Lower lobe of right lung (tissue), 2 donors: ENCODE measurements around the gene SMYD3. TPM values are rescaled to one million over a fixed set of nuclear protein-coding genes. Genes with fewer than 3 reads are reported as not detected.

ENCODE experiments used
- ATAC-seq, 2 donors: fragments of 200-7000 bp; cut with Tn5 transposase; one replicate each; pipeline ENCODE4 v1.9.1; 2020 to 2022; ENCODE audit warnings: mild to moderate bottlenecking in 2 of 2, moderate library complexity in 2 of 2
- DNase-seq: peaks from one replicate; pipeline ENCODE4 v3.0.0-alpha.2; 2020
- H3K27ac ChIP-seq: fragments of 200-600 bp; one replicate; pipeline ENCODE4 v1.8.0; 2022
- H3K27me3 ChIP-seq: fragments of 200-600 bp; one replicate; pipeline ENCODE4 v1.8.0; 2022; ENCODE audit warnings: low read depth
- H3K36me3 ChIP-seq: fragments of 200-600 bp; one replicate; pipeline ENCODE4 v1.8.0; 2022; ENCODE audit warnings: mild to moderate bottlenecking
- H3K4me1 ChIP-seq: fragments of 200-600 bp; one replicate; pipeline ENCODE4 v1.8.0; 2022
- H3K4me3 ChIP-seq: fragments of 200-600 bp; one replicate; pipeline ENCODE4 v1.8.0; 2022; ENCODE audit warnings: mild to moderate bottlenecking
- H3K9me3 ChIP-seq: fragments of 200-600 bp; one replicate; pipeline ENCODE4 v1.8.0; 2022
- CTCF ChIP-seq: fragments of 200-600 bp; IDR thresholded peaks from one replicate; pipeline ENCODE4 v1.8.0; 2022; ENCODE audit warnings: antibody characterized with exemption, mild to moderate bottlenecking
- intact Hi-C: fragments of 100-400 bp; cut with DNase I; formaldehyde crosslinking; loops from one replicate; pipeline ENCODE4 v1.11.0; 2022
- total RNA-seq: library from RNA; stranded (reverse); fragmentation: NEBNext Ultra II Directional; extraction: Animal tissue kit (Norgen Biotek cat#: 25700); gene quantifications from one replicate; pipeline ENCODE4 v1.2.1, GENCODE V29; 2021
- donor health status: DM: no; HTN: yes; CAD: no; lungs with severe emphysema.

The SMYD3 gene
- total RNA-seq, 1 donor from 2014 or later: 20.5 TPM

- H3K27me3 ChIP-seq: no peaks in the 10 kb centered on the region
- no peaks in the 10 kb centered on the region for H3K36me3 ChIP-seq
- no peak overlapping the region for H3K27ac ChIP-seq
- DNase-seq (no peak), ATAC-seq (no peak)
- H3K4me1 ChIP-seq: no peaks in the 10 kb centered on the region
- no peak overlapping the region for H3K4me3 ChIP-seq
- no peak for TF ChIP-seq CTCF
- peaks cover 34% of the 10 kb centered on the region for H3K9me3 ChIP-seq
- intact Hi-C loops: no loop called here
These were observed 9.0 kb upstream of the SMYD3 start for GRCh38 chr1:246516126-246516525.

GRCh38 chr1:246515390-246516005 lies 8.4 kb upstream of the SMYD3 start:
- H3K4me3 ChIP-seq: no peak overlapping the region

GRCh38 chr1:246513619-246514343 lies 6.7 kb upstream of the SMYD3 start:
- H3K27ac ChIP-seq: no peak overlapping the region
- no peaks in the 10 kb centered on the region for H3K27me3 ChIP-seq
- DNase-seq: no peak
- H3K4me3 ChIP-seq: no peak overlapping the region
- H3K9me3 ChIP-seq: peaks cover 34% of the 10 kb centered on the region
- TF ChIP-seq CTCF: no peak
- ATAC-seq: no peak
- H3K4me1 ChIP-seq: no peaks in the 10 kb centered on the region
- no peaks in the 10 kb centered on the region for H3K36me3 ChIP-seq
- intact Hi-C loops: no loop called here

More at GRCh38 chr1:246515390-246516005, 8.4 kb upstream of the SMYD3 start:
- H3K9me3 ChIP-seq: peaks cover 34% of the 10 kb centered on the region
- H3K4me1 ChIP-seq: no peaks in the 10 kb centered on the region
- ATAC-seq (no peak), DNase-seq (no peak)
- intact Hi-C loops: no loop called here
- no peaks in the 10 kb centered on the region for H3K36me3 ChIP-seq
- no peak for TF ChIP-seq CTCF
- no peaks in the 10 kb centered on the region for H3K27me3 ChIP-seq
- H3K27ac ChIP-seq: no peak overlapping the region

GRCh38 chr1:246513041-246513440 lies 6.0 kb upstream of the SMYD3 start:
- no peak for DNase-seq
- peaks cover 34% of the 10 kb centered on the region for H3K9me3 ChIP-seq

GRCh38 chr1:246512635-246513034 lies 5.6 kb upstream of the SMYD3 start:
- ATAC-seq (no peak), DNase-seq (no peak)
- H3K27ac ChIP-seq: no peak overlapping the region
- H3K4me3 ChIP-seq: no peak overlapping the region
- no peaks in the 10 kb centered on the region for H3K36me3 ChIP-seq
- intact Hi-C loops: no loop called here
- peaks cover 34% of the 10 kb centered on the region for H3K9me3 ChIP-seq
- no peaks in the 10 kb centered on the region for H3K4me1 ChIP-seq
- no peak for TF ChIP-seq CTCF
- no peaks in the 10 kb centered on the region for H3K27me3 ChIP-seq

More at GRCh38 chr1:246513041-246513440, 6.0 kb upstream of the SMYD3 start:
- H3K27me3 ChIP-seq: no peaks in the 10 kb centered on the region
- no peaks in the 10 kb centered on the region for H3K4me1 ChIP-seq
- no peak for ATAC-seq
- H3K27ac ChIP-seq: no peak overlapping the region
- no peak for TF ChIP-seq CTCF
- intact Hi-C loops: no loop called here
- H3K4me3 ChIP-seq: no peak overlapping the region
- H3K36me3 ChIP-seq: no peaks in the 10 kb centered on the region
